ENCODE measurements around the gene GSX1. TPM values are rescaled to one million over a fixed set of nuclear protein-coding genes. Genes with fewer than 3 reads are reported as not detected.
"Not testable (repeated sequence)": the region's sequence is repeated elsewhere in the genome, so short reads cannot be mapped to it uniquely, and the experiment has no call there.

The GSX1 gene
- total RNA-seq (2022) (not detected in 2 replicates), Bru-seq, nascent RNA (not detected), BruChase-seq, experiment 1, labeled RNA remaining after a 6-hour chase (not detected), BruChase-seq, experiment 2, labeled RNA remaining after a 2-hour chase (not detected)
- long read RNA-seq: 0 reads

DNA sequence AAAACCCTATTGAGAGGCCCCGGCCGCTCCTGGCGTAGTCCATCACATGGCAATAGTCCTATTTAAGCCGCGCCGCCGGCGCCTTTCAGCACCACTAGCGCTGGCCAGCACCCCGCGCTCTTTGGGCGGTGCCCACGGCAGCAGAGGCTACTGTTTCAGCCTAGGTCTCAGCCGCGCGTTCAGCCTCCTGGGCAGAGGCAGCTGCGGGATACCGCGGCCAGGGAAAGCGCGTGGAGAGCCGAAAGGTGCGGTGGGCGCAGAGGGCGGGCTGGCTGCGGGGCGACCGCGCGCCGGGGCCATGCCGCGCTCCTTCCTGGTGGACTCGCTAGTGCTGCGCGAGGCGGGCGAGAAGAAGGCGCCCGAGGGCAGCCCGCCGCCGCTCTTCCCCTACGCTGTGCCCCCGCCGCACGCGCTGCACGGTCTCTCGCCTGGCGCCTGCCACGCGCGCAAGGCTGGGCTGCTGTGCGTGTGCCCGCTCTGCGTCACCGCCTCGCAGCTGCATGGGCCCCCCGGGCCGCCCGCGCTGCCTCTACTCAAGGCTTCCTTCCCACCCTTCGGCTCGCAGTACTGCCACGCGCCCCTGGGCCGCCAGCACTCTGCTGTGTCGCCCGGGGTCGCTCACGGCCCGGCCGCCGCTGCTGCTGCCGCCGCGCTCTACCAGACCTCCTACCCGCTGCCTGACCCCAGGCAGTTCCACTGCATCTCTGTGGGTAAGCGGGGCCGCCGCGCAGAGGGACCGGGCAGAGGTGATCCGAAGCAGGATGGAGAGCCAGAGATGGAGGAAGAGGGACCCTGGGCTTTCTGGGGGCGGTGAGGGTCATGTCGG is at the start of gene GSX1:
Gene GSX1 (plus strand): TSS at position 91 of the 826 bp plus-strand sequence. CDS start 208 bp downstream, at position 299.
- intact Hi-C loops (cut with micrococcal nuclease): no loop called here
- H3K4me1 Mint-ChIP-seq (ENCODE audit: insufficient read depth, unreplicated experiment): peaks cover 22% of the 10 kb centered on the region
- H3K4me3 Mint-ChIP-seq (ENCODE audit: unreplicated experiment): peak within 1 kb of the TSS; percentile 78
- peaks cover 94% of the 10 kb centered on the region for H3K27me3 Mint-ChIP-seq (ENCODE audit: insufficient read depth, unreplicated experiment)
- ChIA-PET CTCF (interaction anchor here (0.6 kb wide), 1 partner anchor 38 kb away, joined by 3 read pairs; no protein-coding TSS in a partner anchor), POLR2A (no interaction called here)
- no TSS peak for BruUV-seq (replicated peaks)
- H3K27ac Mint-ChIP-seq (ENCODE audit: low read depth, unreplicated experiment): no peak within 1 kb of the TSS
- H3K9me3 Mint-ChIP-seq (ENCODE audit: unreplicated experiment): peaks cover 7% of the 10 kb centered on the region
- H3K36me3 Mint-ChIP-seq (ENCODE audit: insufficient read depth, unreplicated experiment): no peaks in the 10 kb centered on the region
- no peak for DNase-seq (ENCODE audit: unreplicated experiment)
- TF ChIP-seq CTCF (IDR thresholded peaks at IDR 0.05; ENCODE audit: unreplicated experiment): no peak

DNA sequence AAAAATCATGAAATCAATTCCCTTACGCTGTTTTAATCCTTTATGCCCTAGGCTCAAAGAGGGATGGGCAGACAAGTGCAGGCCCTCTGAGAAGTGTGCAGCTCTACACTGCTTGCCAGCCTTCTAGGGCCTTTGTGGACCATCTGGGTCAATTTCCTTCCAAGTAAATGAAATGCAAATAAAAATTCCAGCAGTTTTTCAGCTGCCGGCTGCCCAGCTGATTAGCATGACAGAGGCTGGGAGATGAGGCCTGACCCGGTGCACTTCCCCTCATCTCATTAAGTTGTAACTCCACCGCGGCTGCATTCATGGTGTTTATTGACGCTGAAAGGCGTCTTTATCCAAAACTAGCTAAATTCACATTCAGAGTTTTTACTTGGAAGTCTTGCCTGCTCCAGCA is 47.5 kb upstream of the GSX1 start:
- no TSS peak for BruUV-seq (replicated peaks)
- DNase-seq (ENCODE audit: unreplicated experiment): no peak
- H3K9me3 Mint-ChIP-seq (ENCODE audit: unreplicated experiment): no peaks in the 10 kb centered on the region
- no peak overlapping the region for H3K27ac Mint-ChIP-seq (ENCODE audit: low read depth, unreplicated experiment)
- H3K4me3 Mint-ChIP-seq (ENCODE audit: unreplicated experiment): no peak overlapping the region
- no peaks in the 10 kb centered on the region for H3K27me3 Mint-ChIP-seq (ENCODE audit: insufficient read depth, unreplicated experiment)
- intact Hi-C loops (cut with micrococcal nuclease): no loop called here
- ChIA-PET POLR2A (interaction anchor here (0.6 kb wide), 1 partner anchor 286 kb away, joined by 4 read pairs; no protein-coding TSS in a partner anchor), CTCF (interaction anchor here (0.6 kb wide), 1 partner anchor 196 kb away, joined by 3 read pairs; no protein-coding TSS in a partner anchor)
- H3K36me3 Mint-ChIP-seq (ENCODE audit: insufficient read depth, unreplicated experiment): no peaks in the 10 kb centered on the region
- H3K4me1 Mint-ChIP-seq (ENCODE audit: insufficient read depth, unreplicated experiment): no peaks in the 10 kb centered on the region
- no peak for TF ChIP-seq CTCF (IDR thresholded peaks at IDR 0.05; ENCODE audit: unreplicated experiment)

- H3K27ac Mint-ChIP-seq (ENCODE audit: low read depth, unreplicated experiment): no peak overlapping the region
- H3K27me3 Mint-ChIP-seq (ENCODE audit: insufficient read depth, unreplicated experiment): no peaks in the 10 kb centered on the region
- no peaks in the 10 kb centered on the region for H3K9me3 Mint-ChIP-seq (ENCODE audit: unreplicated experiment)
- ChIA-PET POLR2A (interaction anchor here (0.7 kb wide), 1 partner anchor 427 kb away, joined by 4 read pairs; no protein-coding TSS in a partner anchor), CTCF (interaction anchor here (0.7 kb wide), 1 partner anchor 73 kb away, joined by 5 read pairs; no protein-coding TSS in a partner anchor)
- intact Hi-C loops (cut with micrococcal nuclease): no loop called here
- no peak for TF ChIP-seq CTCF (IDR thresholded peaks at IDR 0.05; ENCODE audit: unreplicated experiment)
- H3K4me1 Mint-ChIP-seq (ENCODE audit: insufficient read depth, unreplicated experiment): no peaks in the 10 kb centered on the region
- no peak overlapping the region for H3K4me3 Mint-ChIP-seq (ENCODE audit: unreplicated experiment)
- no peaks in the 10 kb centered on the region for H3K36me3 Mint-ChIP-seq (ENCODE audit: insufficient read depth, unreplicated experiment)
- no TSS peak for BruUV-seq (replicated peaks)
- no peak for DNase-seq (ENCODE audit: unreplicated experiment)
Observed at GRCh38 chr13:27745301-27745700, 47.0 kb upstream of the GSX1 start.

DNA sequence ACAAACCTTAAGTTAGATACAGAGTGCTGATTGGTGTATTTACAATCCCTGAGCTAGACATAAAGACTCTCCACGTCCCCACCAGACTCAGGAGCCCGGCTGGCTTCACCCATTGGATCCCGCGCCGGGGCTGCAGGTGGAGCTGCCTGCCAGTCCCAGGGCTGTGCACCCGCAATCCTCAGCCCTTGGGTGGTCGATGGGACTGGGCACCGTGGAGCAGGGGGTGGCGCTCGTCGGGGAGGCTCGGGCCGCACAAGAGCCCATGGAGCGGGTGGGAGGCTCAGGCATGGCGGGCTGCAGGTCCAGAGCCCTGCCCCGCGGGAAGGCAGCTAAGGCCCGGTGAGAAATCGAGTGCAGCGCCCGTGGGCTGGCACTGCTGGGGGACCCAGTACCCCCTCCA is 44.1 kb upstream of the GSX1 start:
- H3K36me3 Mint-ChIP-seq (ENCODE audit: insufficient read depth, unreplicated experiment); BruUV-seq (replicated peaks); POLR2A ChIA-PET; DNase-seq (ENCODE audit: unreplicated experiment); H3K4me1 Mint-ChIP-seq (ENCODE audit: insufficient read depth, unreplicated experiment); H3K9me3 Mint-ChIP-seq (ENCODE audit: unreplicated experiment); intact Hi-C loops (cut with micrococcal nuclease); H3K27ac Mint-ChIP-seq (ENCODE audit: low read depth, unreplicated experiment); H3K4me3 Mint-ChIP-seq (ENCODE audit: unreplicated experiment): not testable (repeated sequence)
- peaks cover 20% of the 10 kb centered on the region for H3K27me3 Mint-ChIP-seq (ENCODE audit: insufficient read depth, unreplicated experiment)
- CTCF ChIA-PET: interaction anchor here (0.7 to 1.8 kb wide), 2 partner anchors 22 to 1621 kb away, joined by 3 to 4 read pairs; no protein-coding TSS in a partner anchor

Measured in MCF 10A (cell line).